ENCODE measurements around the gene SH2D5. TPM values are rescaled to one million over a fixed set of nuclear protein-coding genes. Genes with fewer than 3 reads are reported as not detected.
A peak's percentile ranks its signal among the peaks of the same experiment; 100 is the strongest.

Gene SH2D5
- total and polyA plus RNA-seq, 3 experiments from 2014 or later: 0.13 to 0.24 TPM; not detected in 1

GRCh38 chr1:20693623-20694022 lies 38.9 kb downstream of the SH2D5 start:
- CTCF ChIA-PET: interaction anchor here (2.0 to 6.1 kb wide), 2 partner anchors 40 to 502 kb away, joined by 4 to 84 read pairs; no protein-coding TSS in a partner anchor
- peaks cover 6 to 10% (median 8%) of the 10 kb centered on the region in 3 donors for H3K4me1 Mint-ChIP-seq
- H3K27ac Mint-ChIP-seq: peak overlapping the region in 1 of 8 donors; percentile 6
- Histone ChIP-seq H3K9me3 (ENCODE audit: low read length) (no peaks in the 10 kb centered on the region), H3K4me1 (ENCODE audit: insufficient read depth, low read length) (peaks cover 8% of the 10 kb centered on the region), H3K27ac (ENCODE audit: low read depth, low read length) (no peak overlapping the region), H3K27me3 (ENCODE audit: insufficient read depth, low read length, poor library complexity, severe bottlenecking) (no peaks in the 10 kb centered on the region), H3K36me3 (ENCODE audit: insufficient read depth, low read length) (no peaks in the 10 kb centered on the region), H3K4me3 (ENCODE audit: low read length) (no peak overlapping the region)
- peaks cover 0 to 2% of the 10 kb centered on the region in 2 donors for H3K27me3 Mint-ChIP-seq
- POLR2A ChIA-PET: no interaction called here
- no peaks in the 10 kb centered on the region for H3K9me3 Mint-ChIP-seq
- peaks cover 0 to 2% (median 0%) of the 10 kb centered on the region in 3 donors for H3K36me3 Mint-ChIP-seq
- DNase-seq: no peak
- no peak overlapping the region for H3K4me3 Mint-ChIP-seq

- Mint-ChIP-seq H3K27me3 (peaks cover 0 to 2% of the 10 kb centered on the region in 2 donors), H3K36me3 (peaks cover 0 to 2% (median 0%) of the 10 kb centered on the region in 3 donors), H3K4me3 (no peak overlapping the region), H3K9me3 (no peaks in the 10 kb centered on the region), H3K27ac (no peak overlapping the region), H3K4me1 (peaks cover 6 to 8% (median 6%) of the 10 kb centered on the region in 3 donors)
- no peak for DNase-seq
- peaks cover 5% of the 10 kb centered on the region for H3K4me1 ChIP-seq (ENCODE audit: insufficient read depth, low read length)
- ChIA-PET POLR2A (no interaction called here), CTCF (interaction anchor here (1.1 to 2.0 kb wide), 3 partner anchors 22 to 503 kb away, joined by 3 to 4 read pairs (median 3); no protein-coding TSS in a partner anchor)
- H3K4me3 ChIP-seq (ENCODE audit: low read length): no peak overlapping the region
- H3K27me3 ChIP-seq (ENCODE audit: insufficient read depth, low read length, poor library complexity, severe bottlenecking): no peaks in the 10 kb centered on the region
- H3K9me3 ChIP-seq (ENCODE audit: low read length): no peaks in the 10 kb centered on the region
- no peaks in the 10 kb centered on the region for H3K36me3 ChIP-seq (ENCODE audit: insufficient read depth, low read length)
- no peak overlapping the region for H3K27ac ChIP-seq (ENCODE audit: low read depth, low read length)
Measured at GRCh38 chr1:20691872-20692271, 40.6 kb downstream of the SH2D5 start.

DNA sequence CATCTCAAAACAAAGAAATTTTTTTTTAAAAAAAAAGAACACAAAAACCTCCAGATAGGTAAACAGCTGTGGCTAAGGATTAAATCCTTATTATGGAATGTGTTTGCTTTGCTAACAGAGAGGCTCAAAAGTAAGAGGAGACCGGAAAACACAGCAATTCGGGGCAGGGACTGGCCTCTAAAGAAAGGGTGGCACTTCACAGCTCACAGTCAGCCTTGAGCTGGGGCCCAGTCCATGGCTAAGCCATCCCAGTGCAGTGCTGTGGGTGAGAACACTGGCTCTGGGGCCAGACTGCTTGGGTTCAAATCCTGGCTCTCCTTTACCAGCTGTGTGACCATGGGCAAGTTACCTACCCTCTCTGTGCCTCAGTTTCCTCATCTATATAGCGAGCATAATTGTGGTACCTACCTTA lies 42.9 kb downstream of the SH2D5 start:
- Mint-ChIP-seq H3K27ac (no peak overlapping the region), H3K9me3 (no peaks in the 10 kb centered on the region), H3K36me3 (peaks cover 0 to 2% (median 0%) of the 10 kb centered on the region in 3 donors), H3K4me1 (no peaks in the 10 kb centered on the region), H3K4me3 (no peak overlapping the region), H3K27me3 (peaks cover 0 to 11% of the 10 kb centered on the region in 2 donors)
- Histone ChIP-seq H3K9me3 (ENCODE audit: low read length) (no peaks in the 10 kb centered on the region), H3K27me3 (ENCODE audit: insufficient read depth, low read length, poor library complexity, severe bottlenecking) (no peaks in the 10 kb centered on the region), H3K4me3 (ENCODE audit: low read length) (no peak overlapping the region), H3K27ac (ENCODE audit: low read depth, low read length) (no peak overlapping the region), H3K36me3 (ENCODE audit: insufficient read depth, low read length) (no peaks in the 10 kb centered on the region), H3K4me1 (ENCODE audit: insufficient read depth, low read length) (no peaks in the 10 kb centered on the region)
- ChIA-PET POLR2A (no interaction called here), CTCF (no interaction called here)
- no peak for DNase-seq

DNA sequence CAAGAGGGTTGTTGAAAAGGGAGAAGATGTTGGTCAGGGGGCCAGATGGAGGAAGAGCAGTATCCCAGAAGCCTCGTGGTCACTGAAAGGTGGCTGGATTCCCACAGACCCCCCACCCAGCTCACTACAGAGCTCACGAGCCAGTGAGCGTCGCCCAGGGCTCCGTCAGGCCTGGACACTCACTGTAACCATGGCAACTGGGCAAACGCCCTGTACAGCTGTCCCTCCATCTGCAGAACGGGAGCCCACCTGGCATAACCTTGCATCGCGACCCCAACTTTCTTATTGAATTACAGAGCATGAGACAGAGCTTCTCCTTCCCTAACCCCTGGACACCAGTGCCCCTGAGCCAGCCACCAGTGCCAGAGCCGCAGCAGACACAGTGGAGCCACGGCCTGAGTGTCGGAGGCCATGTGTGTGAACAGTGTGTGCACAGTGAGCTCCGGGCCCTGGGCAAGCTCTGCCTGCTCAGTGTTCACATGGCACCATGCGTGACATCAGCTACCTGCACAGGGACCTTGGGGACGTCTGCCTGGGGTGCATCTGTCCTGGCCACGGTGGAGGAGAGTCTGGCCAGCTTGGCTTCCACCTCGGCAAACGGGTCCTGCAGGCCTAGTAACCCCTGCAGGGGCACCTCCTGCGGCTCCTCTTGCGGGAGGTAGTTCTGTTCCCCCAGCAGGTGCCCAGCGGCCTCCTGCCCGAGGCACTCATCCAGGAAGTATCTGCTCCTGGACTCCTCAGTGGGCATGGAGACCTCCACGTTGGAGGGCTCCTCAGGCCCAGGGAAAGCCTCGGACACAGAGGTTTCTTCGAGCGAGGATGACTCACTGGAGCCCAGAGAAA lies 45.4 kb downstream of the SH2D5 start:
- DNase-seq: no peak
- no peaks in the 10 kb centered on the region for H3K9me3 Mint-ChIP-seq
- no peaks in the 10 kb centered on the region for H3K9me3 ChIP-seq (ENCODE audit: low read length)
- CTCF ChIA-PET: interaction anchor here (1.1 to 1.7 kb wide), 2 partner anchors 10 to 20 kb away, joined by 3 to 6 read pairs; no protein-coding TSS in a partner anchor
- H3K27me3 Mint-ChIP-seq: peaks cover 0 to 14% of the 10 kb centered on the region in 2 donors
- POLR2A ChIA-PET: interaction anchor here (0.5 kb wide), 1 partner anchor 600 kb away, joined by 4 read pairs; no protein-coding TSS in a partner anchor
- H3K27me3 ChIP-seq (ENCODE audit: insufficient read depth, low read length, poor library complexity, severe bottlenecking): no peaks in the 10 kb centered on the region
- no peak overlapping the region for H3K4me3 Mint-ChIP-seq
- no peak overlapping the region for H3K27ac ChIP-seq (ENCODE audit: low read depth, low read length)
- H3K36me3 Mint-ChIP-seq: peaks cover 0 to 2% (median 0%) of the 10 kb centered on the region in 3 donors
- H3K27ac Mint-ChIP-seq: no peak overlapping the region
- H3K36me3 ChIP-seq (ENCODE audit: insufficient read depth, low read length): no peaks in the 10 kb centered on the region
- no peaks in the 10 kb centered on the region for H3K4me1 Mint-ChIP-seq
- H3K4me3 ChIP-seq (ENCODE audit: low read length): no peak overlapping the region
- no peaks in the 10 kb centered on the region for H3K4me1 ChIP-seq (ENCODE audit: insufficient read depth, low read length)

- DNase-seq: no peak
- ChIA-PET CTCF (interaction anchor here (2.0 kb wide), 1 partner anchor 11 kb away, joined by 6 read pairs; no protein-coding TSS in a partner anchor), POLR2A (no interaction called here)
- Histone ChIP-seq H3K27me3 (ENCODE audit: insufficient read depth, low read length, poor library complexity, severe bottlenecking) (no peaks in the 10 kb centered on the region), H3K9me3 (ENCODE audit: low read length) (no peaks in the 10 kb centered on the region), H3K4me3 (ENCODE audit: low read length) (no peak overlapping the region), H3K4me1 (ENCODE audit: insufficient read depth, low read length) (no peaks in the 10 kb centered on the region), H3K27ac (ENCODE audit: low read depth, low read length) (no peak overlapping the region), H3K36me3 (ENCODE audit: insufficient read depth, low read length) (no peaks in the 10 kb centered on the region)
- no peaks in the 10 kb centered on the region for H3K36me3 Mint-ChIP-seq
- no peaks in the 10 kb centered on the region for H3K9me3 Mint-ChIP-seq
- peaks cover 6 to 20% of the 10 kb centered on the region in 2 donors for H3K27me3 Mint-ChIP-seq
- H3K27ac Mint-ChIP-seq: peak overlapping the region in 1 of 8 donors; percentile 54
- H3K4me3 Mint-ChIP-seq: no peak overlapping the region
- no peaks in the 10 kb centered on the region for H3K4me1 Mint-ChIP-seq
Measured at GRCh38 chr1:20685741-20686140, 46.8 kb downstream of the SH2D5 start.

GRCh38 chr1:20685099-20685662 lies 47.3 kb downstream of the SH2D5 start:
- H3K9me3 ChIP-seq (ENCODE audit: low read length): no peaks in the 10 kb centered on the region
- H3K27ac ChIP-seq (ENCODE audit: low read depth, low read length): no peak overlapping the region
- Mint-ChIP-seq H3K36me3 (no peaks in the 10 kb centered on the region), H3K9me3 (no peaks in the 10 kb centered on the region), H3K4me1 (no peaks in the 10 kb centered on the region), H3K27ac (peak overlapping the region in 1 of 8 donors; percentile 54), H3K4me3 (no peak overlapping the region), H3K27me3 (peaks cover 6 to 25% of the 10 kb centered on the region in 2 donors)
- no peaks in the 10 kb centered on the region for H3K4me1 ChIP-seq (ENCODE audit: insufficient read depth, low read length)
- ChIA-PET POLR2A (no interaction called here), CTCF (interaction anchor here (2.0 kb wide), 1 partner anchor 11 kb away, joined by 6 read pairs; no protein-coding TSS in a partner anchor)
- H3K27me3 ChIP-seq (ENCODE audit: insufficient read depth, low read length, poor library complexity, severe bottlenecking): no peaks in the 10 kb centered on the region
- no peak for DNase-seq
- no peaks in the 10 kb centered on the region for H3K36me3 ChIP-seq (ENCODE audit: insufficient read depth, low read length)
- H3K4me3 ChIP-seq (ENCODE audit: low read length): no peak overlapping the region

GRCh38 chr1:20684651-20685050 lies 47.9 kb downstream of the SH2D5 start:
- DNase-seq: no peak
- Histone ChIP-seq H3K9me3 (ENCODE audit: low read length) (no peaks in the 10 kb centered on the region), H3K27ac (ENCODE audit: low read depth, low read length) (no peak overlapping the region), H3K36me3 (ENCODE audit: insufficient read depth, low read length) (no peaks in the 10 kb centered on the region), H3K4me1 (ENCODE audit: insufficient read depth, low read length) (no peaks in the 10 kb centered on the region), H3K27me3 (ENCODE audit: insufficient read depth, low read length, poor library complexity, severe bottlenecking) (no peaks in the 10 kb centered on the region), H3K4me3 (ENCODE audit: low read length) (no peak overlapping the region)
- H3K4me1 Mint-ChIP-seq: no peaks in the 10 kb centered on the region
- no peak overlapping the region for H3K4me3 Mint-ChIP-seq
- H3K36me3 Mint-ChIP-seq: no peaks in the 10 kb centered on the region
- H3K9me3 Mint-ChIP-seq: no peaks in the 10 kb centered on the region
- H3K27ac Mint-ChIP-seq: no peak overlapping the region
- ChIA-PET POLR2A (no interaction called here), CTCF (interaction anchor here (2.0 kb wide), 1 partner anchor 12 kb away, joined by 6 read pairs; no protein-coding TSS in a partner anchor)
- H3K27me3 Mint-ChIP-seq: peaks cover 6 to 27% of the 10 kb centered on the region in 2 donors

Measured in CD8-positive, alpha-beta memory T cell (primary cell).